ENCODE measurements around the gene TRIP12.
A peak's percentile ranks its signal among the peaks of the same experiment; 100 is the strongest.

TRIP12 gene

GRCh38 chr2:229921101-229921891 lies 513 bp downstream of the TRIP12 start:
- TF ChIP-seq CTBP1 (IDR thresholded peaks at IDR 0.05; ENCODE audit: borderline replicate concordance) (no peak), BHLHE40 (IDR thresholded peaks at IDR 0.05; ENCODE audit: borderline replicate concordance) (no peak), HDGF (IDR thresholded peaks at IDR 0.05; ENCODE audit: borderline replicate concordance) (no peak), L3MBTL2 (conservative IDR thresholded peaks at IDR 0.05) (no peak), FOXM1 (IDR thresholded peaks at IDR 0.05; ENCODE audit: borderline replicate concordance) (no peak), FOXK2 (IDR thresholded peaks at IDR 0.05) (no peak), FOXA1 (IDR thresholded peaks at IDR 0.05) (no peak), TARDBP (IDR thresholded peaks at IDR 0.05) (no peak), PKNOX1 (IDR thresholded peaks at IDR 0.05) (no peak), ZNF384 (IDR thresholded peaks at IDR 0.05) (no peak), SP1 (IDR thresholded peaks at IDR 0.05) (no peak), NFRKB (IDR thresholded peaks at IDR 0.05) (no peak)
- DNase-seq (ENCODE audit: extremely low spot score): peak; percentile 42
- POLR2A ChIA-PET: interaction anchor here (0.7 to 1.1 kb wide), 4 partner anchors 8 to 94 kb away, joined by 3 to 5 read pairs (median 3); no protein-coding TSS in a partner anchor
- CTCF ChIA-PET: no interaction called here

- POLR2A ChIA-PET: interaction anchor here (0.9 kb wide), 1 partner anchor 82 kb away, joined by 3 read pairs; no protein-coding TSS in a partner anchor
- peak; percentile 27 for DNase-seq (ENCODE audit: extremely low spot score)
- CTCF ChIA-PET: no interaction called here
- TF ChIP-seq ZNF384 (IDR thresholded peaks at IDR 0.05) (no peak), PKNOX1 (IDR thresholded peaks at IDR 0.05) (no peak), TARDBP (IDR thresholded peaks at IDR 0.05) (no peak), L3MBTL2 (conservative IDR thresholded peaks at IDR 0.05) (no peak), FOXM1 (IDR thresholded peaks at IDR 0.05; ENCODE audit: borderline replicate concordance) (no peak)
These were observed 1.7 kb downstream of the TRIP12 start for GRCh38 chr2:229920011-229920641.

- ChIA-PET CTCF (interaction anchor here (1.2 kb wide), 1 partner anchor 116 kb away, joined by 3 read pairs; no protein-coding TSS in a partner anchor), POLR2A (no interaction called here)
- TF ChIP-seq HDGF (IDR thresholded peaks at IDR 0.05; ENCODE audit: borderline replicate concordance) (no peak), FOXA1 (IDR thresholded peaks at IDR 0.05) (no peak), L3MBTL2 (conservative IDR thresholded peaks at IDR 0.05) (no peak), ARNT (IDR thresholded peaks at IDR 0.05) (no peak)
- no peak for DNase-seq (ENCODE audit: extremely low spot score)
These were observed 4.0 kb downstream of the TRIP12 start for GRCh38 chr2:229917793-229918192.

GRCh38 chr2:229914171-229914570 lies 7.6 kb downstream of the TRIP12 start:
- DNase-seq (ENCODE audit: extremely low spot score): no peak
- CTCF ChIA-PET: no interaction called here
- POLR2A ChIA-PET: no interaction called here
- TF ChIP-seq NFRKB (IDR thresholded peaks at IDR 0.05): no peak
- TF ChIP-seq TARDBP (IDR thresholded peaks at IDR 0.05): no peak
- no peak for TF ChIP-seq SUZ12 (IDR thresholded peaks at IDR 0.05)
- TF ChIP-seq ZNF384 (IDR thresholded peaks at IDR 0.05): no peak
- no peak for TF ChIP-seq ELF4 (IDR thresholded peaks at IDR 0.05)
- TF ChIP-seq CTBP1 (IDR thresholded peaks at IDR 0.05; ENCODE audit: borderline replicate concordance): no peak
- no peak for TF ChIP-seq ARNT (IDR thresholded peaks at IDR 0.05)
- no peak for TF ChIP-seq PKNOX1 (IDR thresholded peaks at IDR 0.05)
- no peak for TF ChIP-seq L3MBTL2 (conservative IDR thresholded peaks at IDR 0.05)
- TF ChIP-seq FOXM1 (IDR thresholded peaks at IDR 0.05; ENCODE audit: borderline replicate concordance): no peak
- TF ChIP-seq SP1 (IDR thresholded peaks at IDR 0.05): no peak
- no peak for TF ChIP-seq FOXK2 (IDR thresholded peaks at IDR 0.05)
- no peak for TF ChIP-seq LEF1 (IDR thresholded peaks at IDR 0.05; ENCODE audit: borderline replicate concordance)
- TF ChIP-seq BHLHE40 (IDR thresholded peaks at IDR 0.05; ENCODE audit: borderline replicate concordance): no peak
- TF ChIP-seq FOXA1 (IDR thresholded peaks at IDR 0.05): no peak
- no peak for TF ChIP-seq HDGF (IDR thresholded peaks at IDR 0.05; ENCODE audit: borderline replicate concordance)

- POLR2A ChIA-PET: interaction anchor here (1.4 kb wide), 1 partner anchor 10 kb away, joined by 5 read pairs; no protein-coding TSS in a partner anchor
- TF ChIP-seq L3MBTL2 (conservative IDR thresholded peaks at IDR 0.05): no peak
- TF ChIP-seq FOXM1 (IDR thresholded peaks at IDR 0.05; ENCODE audit: borderline replicate concordance): no peak
- TF ChIP-seq FOXK2 (IDR thresholded peaks at IDR 0.05): no peak
- no peak for TF ChIP-seq TARDBP (IDR thresholded peaks at IDR 0.05)
- no peak for TF ChIP-seq LEF1 (IDR thresholded peaks at IDR 0.05; ENCODE audit: borderline replicate concordance)
- TF ChIP-seq FOXA1 (IDR thresholded peaks at IDR 0.05): no peak
- TF ChIP-seq PKNOX1 (IDR thresholded peaks at IDR 0.05): no peak
- no peak for TF ChIP-seq ZNF384 (IDR thresholded peaks at IDR 0.05)
- no peak for TF ChIP-seq SP1 (IDR thresholded peaks at IDR 0.05)
- TF ChIP-seq ELF4 (IDR thresholded peaks at IDR 0.05): no peak
- TF ChIP-seq SUZ12 (IDR thresholded peaks at IDR 0.05): no peak
- no peak for TF ChIP-seq ARNT (IDR thresholded peaks at IDR 0.05)
- no peak for TF ChIP-seq CTBP1 (IDR thresholded peaks at IDR 0.05; ENCODE audit: borderline replicate concordance)
- CTCF ChIA-PET: interaction anchor here (0.6 to 1.4 kb wide), 3 partner anchors 8 to 109 kb away, joined by 4 to 6 read pairs (median 4); no protein-coding TSS in a partner anchor
- peak; percentile 45 for DNase-seq (ENCODE audit: extremely low spot score)
These were observed 10.9 kb downstream of the TRIP12 start for GRCh38 chr2:229910832-229911412.

Data from HEK293T (cell line).